GM21528 (cell line): ENCODE data around the gene TNFAIP6.

Experiments used
- ATAC-seq: cut with Tn5 transposase; IDR thresholded peaks from one replicate; pipeline ENCODE4 v1.9.1; 2021; ENCODE audit warnings: mild to moderate bottlenecking, moderate library complexity; ENCODE audit not compliant: unreplicated experiment, low FRiP score

The TNFAIP6 gene

DNA sequence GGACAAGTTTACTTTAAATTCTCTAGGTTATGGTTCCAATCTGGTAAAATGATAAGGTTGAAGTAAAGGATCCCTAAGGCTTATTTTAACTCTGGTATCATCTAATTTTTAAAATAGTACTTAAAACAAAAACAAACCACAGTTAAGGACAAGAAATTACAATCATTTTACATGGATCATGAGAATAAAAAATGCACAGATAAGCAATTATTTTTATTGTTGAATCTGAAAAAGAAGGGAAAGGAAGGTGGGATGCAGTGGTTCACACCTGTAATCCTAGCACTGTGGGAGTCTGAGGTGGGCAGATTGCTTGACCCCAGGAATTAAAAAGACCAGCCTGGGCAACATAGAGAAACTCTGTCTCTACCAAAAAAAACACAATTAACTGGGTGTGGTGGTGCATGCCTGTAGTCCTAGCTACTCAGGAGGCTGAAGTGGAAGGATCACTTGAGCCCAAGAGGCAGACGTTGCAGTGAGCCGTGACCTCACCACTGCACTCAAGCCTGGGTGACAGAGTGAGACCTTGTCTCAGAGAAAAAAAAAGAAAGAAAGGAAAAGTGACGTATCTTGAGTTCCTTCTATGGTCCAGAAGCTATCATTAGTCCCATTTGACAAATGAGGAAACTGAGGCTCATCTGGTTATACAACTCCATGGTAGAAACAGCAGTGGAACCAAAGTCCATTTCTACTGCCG is 2.5 kb downstream of the TNFAIP6 start:
- no peak for ATAC-seq

DNA sequence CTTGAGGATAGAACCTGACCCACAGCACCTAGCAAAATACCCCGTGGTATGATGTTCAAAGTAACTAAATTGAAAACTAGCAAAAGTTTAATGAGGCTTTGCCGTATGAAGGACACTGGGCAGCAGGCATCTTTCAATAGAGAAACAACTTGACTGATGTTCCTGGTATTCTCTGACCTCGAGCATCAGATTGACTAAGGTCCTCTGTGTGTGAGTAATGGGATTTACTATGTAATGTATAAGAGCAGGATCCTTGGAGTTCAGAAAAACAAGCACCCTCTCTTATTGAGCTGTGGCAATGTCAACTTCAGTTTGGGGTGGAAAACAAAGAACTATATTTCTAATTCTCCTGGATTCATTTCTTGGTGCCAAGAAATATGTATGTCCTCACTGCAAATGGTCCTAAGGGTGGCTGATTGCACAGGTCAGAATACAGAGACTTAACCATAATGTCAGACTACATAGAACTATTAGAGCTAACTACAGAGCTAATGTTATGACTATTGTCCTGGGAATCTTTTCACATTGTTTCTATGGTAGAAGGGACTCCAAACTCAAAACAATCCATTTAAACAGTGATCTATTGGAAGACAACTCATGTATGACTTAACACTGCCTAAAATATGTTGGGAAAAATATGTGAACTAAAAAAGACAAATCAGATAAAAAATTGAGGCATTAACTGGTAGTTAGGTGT is 4.4 kb downstream of the TNFAIP6 start:
- ATAC-seq = no peak

DNA sequence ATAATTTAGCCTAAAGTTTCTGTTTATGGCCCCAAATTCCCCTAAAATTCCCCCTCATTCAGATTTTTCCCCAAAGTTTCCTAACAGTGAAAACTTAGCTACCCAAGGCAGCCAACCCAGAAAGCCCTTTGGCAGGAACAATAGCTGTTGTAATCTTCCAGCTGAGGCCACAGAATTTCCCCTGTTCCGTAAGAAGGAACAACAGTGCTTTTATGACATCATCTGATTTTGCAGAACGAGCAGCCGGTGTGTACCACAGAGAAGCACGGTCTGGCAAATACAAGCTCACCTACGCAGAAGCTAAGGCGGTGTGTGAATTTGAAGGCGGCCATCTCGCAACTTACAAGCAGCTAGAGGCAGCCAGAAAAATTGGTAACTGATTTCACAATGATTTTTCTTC is 6.3 kb downstream of the TNFAIP6 start:
- peak; percentile 61 for ATAC-seq

DNA sequence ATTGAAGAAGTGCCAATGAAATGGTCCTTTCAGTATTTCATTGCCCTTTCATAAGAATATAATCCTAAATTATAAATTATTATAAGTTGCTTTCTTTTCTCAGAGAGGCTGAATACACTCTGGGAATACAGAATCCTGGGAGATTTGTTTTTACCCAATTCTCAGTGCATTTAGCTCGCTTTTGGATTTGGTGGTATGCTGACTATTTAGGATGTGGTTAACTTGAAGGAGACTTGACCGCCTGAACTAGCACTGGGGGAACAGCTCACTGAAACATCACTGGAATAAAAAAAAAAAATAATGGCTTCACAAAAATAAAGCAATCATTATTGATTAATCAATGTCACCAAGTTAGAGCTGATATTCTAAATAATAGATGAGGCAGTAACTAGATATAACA is 10.2 kb downstream of the TNFAIP6 start:
- ATAC-seq = no peak

DNA sequence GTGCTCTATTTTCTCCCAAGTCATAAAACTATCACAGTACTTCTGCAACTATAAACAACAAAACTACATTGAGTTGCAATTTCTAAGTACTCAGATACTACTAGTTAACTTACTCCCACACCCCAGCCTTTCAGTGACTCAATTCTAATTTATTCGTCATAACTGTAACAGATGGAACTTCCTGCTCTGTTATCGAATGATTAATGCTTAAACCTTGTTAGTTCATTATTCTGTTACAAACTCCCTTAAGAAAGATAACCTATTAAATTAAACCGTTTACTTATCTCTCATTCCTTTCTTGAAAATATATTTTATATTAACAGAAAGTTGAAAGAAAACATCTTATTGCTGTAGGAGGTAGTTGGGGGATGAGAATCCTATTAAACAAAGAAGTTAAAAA is 17.0 kb downstream of the TNFAIP6 start:
- ATAC-seq = peak; percentile 83

DNA sequence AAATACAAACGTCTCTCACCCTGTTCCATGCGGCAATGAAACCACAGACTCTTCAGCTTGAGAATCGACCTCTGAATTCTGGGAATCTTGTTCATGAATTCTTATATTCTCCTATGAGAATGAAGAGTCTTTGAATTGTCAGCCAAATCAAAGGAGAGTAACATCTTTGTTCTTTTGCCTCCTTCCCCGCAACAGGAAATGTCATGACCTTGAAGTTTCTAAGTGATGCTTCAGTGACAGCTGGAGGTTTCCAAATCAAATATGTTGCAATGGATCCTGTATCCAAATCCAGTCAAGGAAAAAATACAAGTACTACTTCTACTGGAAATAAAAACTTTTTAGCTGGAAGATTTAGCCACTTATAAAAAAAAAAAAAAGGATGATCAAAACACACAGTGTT is 21.8 kb downstream of the TNFAIP6 start:
- ATAC-seq = no peak

DNA sequence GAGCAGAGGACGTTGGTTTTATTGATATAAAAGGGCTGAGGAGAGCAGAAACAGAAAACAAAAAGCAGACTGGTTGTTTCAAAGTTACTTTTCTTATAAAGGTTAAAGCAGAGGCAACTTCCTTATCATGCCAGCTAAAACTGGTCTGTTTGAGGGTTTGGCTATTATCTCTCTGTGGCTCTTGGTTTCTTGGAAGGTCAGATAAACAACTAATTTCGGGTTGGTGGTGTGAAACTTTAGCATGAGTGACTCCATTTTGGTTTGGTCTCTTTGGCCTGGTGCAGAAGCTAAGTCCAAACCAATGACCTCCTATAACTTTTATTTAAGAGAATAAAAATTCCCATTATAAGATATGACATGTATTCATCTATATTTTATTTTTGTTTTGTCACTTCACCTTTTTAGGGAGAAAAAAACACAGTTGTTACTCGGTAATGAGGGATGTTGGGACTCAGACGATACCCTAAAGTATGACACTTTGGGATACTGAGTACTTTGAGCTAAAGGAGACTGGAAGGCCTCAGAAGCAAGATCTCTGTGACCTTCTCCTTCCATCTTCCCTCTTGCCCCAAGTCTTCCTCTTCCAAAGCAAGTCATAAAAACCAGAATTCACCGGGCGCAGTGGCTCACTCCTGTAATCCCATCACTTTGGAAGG is 23.3 kb downstream of the TNFAIP6 start:
- no peak for ATAC-seq

DNA sequence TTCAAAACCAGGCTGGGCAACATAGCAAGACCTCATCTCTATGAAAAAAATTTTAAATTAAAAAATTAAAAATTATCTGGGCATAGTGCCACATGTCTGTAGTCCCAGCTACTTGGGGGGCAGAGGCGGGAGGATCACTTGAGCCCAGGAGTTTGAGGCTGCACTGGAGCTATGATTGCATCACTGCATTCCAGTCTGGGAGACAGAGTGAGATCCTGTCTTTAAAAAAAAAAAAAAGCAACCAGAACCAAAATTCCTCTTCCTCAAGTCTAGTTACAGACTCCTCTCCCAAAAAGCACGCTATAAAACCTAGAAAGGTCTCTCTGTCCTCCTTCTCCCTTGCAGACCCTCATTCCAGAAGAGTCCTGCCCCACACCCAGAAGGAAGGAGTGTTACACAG is 23.9 kb downstream of the TNFAIP6 start:
- ATAC-seq = no peak

DNA sequence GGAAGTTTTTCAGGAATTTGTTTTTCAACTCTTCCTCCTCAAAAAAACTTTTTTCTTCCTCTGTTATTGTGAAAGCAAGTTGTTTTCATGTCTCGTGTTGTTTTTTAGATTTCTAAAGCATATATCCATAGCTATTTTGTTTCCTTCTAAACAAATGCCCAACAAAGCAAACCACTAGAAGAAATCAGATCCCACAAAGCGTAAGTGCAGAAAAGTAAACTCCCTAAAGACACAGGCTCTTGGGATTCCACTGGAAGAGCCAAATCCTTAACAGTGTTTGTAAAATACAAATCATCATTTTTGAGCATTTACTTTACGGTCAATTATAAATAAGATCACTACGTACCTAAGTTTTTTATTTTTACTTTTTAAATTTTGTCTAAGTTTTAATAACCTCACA is 30.6 kb downstream of the TNFAIP6 start:
- no peak for ATAC-seq

DNA sequence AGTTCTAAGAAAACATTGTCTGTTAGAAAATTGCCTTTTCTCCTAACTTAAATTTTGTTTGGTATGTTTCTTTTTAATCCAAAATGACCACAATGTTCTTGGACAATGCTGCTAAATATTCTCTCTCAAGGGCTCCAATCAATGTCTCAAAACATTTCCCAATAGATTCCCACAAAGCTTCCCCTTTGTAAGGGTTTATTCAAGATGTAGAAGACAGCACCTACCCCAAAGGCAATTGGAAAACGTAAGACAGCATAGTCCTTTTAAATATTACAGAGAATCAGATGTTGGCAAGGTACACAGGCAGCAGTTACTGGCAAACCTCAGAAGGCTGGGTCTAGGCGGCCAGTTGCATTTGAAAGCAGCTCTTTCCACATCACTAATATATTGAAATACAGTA is 34.0 kb downstream of the TNFAIP6 start:
- no peak for ATAC-seq

DNA sequence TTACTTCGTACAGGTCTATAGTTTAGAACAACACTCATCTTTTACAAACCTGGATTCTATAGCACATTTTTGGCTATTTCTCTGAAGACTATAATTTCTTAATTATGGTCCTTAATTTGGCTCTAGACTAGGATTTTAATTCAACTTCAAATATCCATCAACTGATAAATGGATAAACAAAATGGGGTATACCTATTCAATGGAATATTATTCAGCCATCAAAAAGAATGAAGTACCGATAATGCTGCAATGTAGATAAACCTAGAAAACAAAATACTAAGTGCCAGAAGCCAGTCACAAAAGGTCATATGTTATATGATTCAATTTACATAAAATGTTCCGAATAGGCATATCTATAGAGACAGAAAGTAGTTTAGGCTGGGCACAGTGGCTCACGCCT is 37.1 kb downstream of the TNFAIP6 start:
- ATAC-seq = no peak

DNA sequence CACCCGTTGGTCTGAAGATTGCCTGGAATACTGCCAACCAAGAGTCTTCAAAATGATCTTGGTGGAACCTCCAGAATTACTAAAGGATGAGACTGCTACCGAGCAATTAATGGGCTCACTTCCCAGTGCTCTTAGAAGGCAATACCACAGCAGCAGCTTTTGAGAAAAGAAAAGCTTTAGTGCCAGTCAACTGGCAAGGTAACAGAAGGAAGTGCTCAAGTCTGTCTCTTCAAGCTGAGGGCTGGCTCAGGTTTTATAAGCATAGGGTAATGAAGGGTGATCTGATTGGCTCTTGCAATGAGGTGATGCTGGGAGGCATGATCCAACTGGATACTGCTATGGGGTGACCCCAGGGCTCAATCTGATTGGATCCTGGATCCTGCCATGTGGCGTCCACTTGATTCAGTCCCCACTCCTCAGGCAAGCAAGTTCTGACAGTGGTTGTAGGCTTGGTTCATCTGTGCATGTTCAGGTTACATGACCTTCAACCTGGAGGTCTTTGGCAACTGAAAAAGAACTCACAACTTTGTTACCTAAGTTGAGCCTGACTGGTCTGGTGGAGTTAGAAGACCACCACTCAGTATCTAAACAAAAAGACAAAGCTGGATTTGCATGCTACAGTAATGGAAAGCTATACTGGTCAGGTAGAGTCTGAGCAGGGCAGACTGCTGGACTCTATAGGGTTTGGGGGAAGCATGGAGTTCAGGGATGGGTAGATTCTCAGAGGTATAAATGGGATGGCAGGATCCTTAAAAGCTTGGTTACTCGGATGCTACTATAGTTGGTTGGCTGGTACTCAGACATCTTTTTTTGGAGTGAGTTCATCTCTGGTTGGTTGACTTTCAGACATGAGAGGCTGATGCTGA is 38.4 kb downstream of the TNFAIP6 start:
- ATAC-seq = no peak

DNA sequence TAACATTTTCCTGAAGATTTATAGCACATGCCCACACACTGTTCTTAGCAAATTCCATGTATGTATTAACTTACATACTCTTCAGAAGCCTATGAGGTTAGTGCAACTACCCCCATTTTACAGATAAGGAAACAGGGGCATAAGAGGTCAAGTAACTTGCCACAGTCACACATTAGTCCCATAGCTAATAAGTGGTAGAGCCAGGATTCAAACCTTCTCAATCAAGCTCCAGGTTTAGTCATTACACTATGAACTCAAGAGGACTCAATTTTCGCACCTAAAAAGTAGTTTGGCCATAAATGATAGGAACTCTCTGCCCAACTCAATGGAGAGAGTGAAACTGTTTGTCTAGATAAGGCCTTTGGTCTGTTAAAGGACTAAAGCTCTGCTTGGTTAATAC is 42.6 kb downstream of the TNFAIP6 start:
- ATAC-seq = no peak

DNA sequence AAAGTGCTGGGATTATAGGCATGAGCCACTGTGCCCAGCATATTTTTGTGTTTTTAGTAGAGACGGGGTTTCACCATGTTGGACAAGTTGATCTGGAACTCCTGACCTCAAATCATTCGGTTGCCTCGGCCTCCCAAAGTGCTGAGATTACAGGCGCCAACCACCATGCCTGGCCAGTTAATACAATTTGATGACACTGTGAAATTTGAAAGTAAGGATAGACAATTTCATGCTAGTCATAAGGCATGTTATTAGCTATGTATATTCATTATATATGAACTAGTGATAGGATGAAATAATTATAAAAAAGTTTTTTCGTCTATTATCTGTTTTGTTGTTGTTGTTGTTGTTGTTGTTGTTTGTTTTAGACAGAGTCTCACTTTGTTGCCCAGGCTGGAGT is 43.8 kb downstream of the TNFAIP6 start:
- ATAC-seq = no peak

DNA sequence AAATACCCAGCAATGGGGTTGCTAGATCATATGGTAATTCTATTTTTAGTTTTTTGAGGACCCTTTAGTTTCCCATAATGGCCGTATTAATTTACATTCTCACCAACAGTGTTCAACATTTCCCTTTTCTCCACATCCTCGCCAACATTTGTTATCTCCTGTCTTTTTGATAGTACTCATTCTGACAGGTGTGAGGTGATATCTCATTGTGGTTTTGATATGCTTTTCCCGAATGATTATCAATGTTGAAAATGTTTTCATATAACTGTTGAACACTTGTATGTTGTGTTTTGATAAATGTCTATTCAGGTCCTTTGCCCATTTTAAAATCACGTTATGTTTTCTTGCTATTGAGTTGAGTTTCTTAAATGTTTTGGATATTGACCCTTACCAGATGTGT is 46.5 kb downstream of the TNFAIP6 start:
- ATAC-seq = no peak

DNA sequence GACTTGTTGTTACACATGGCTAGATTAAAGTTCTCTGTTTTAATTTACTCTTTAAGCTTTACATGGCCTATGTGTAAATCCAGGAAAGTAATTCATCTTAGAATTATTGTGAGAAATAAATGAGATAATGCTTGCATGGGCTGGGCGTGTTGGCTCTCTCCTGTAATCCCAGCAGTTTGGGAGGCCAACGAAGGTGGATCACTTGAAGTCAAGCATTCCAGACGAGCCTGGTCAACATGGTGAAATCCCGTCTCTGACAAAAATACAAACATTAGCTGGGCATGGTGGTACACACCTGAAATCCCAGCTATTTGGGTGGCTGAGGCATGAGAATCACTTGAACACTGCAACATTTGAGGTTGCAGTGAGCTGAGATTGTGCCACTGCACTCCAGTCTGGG is 48.0 kb downstream of the TNFAIP6 start:
- ATAC-seq = no peak

DNA sequence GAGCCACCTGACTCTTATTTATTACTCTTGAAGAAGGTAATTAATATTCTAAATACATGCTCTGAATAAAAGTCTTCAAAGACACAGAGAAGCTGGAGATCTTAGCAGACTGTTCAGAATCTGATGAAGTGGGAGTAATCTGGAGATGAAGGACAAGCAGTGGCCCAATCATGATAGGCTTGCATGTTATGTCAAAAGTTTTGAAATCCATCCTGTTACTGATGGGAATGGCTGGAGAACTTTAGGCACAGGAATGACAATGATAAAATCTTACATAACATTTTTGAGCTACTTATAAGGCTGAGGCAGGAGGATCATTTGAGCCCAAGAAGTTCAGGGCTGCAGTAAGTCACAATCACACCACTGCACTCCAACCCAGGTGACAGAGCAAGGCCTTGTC is 49.9 kb downstream of the TNFAIP6 start:
- ATAC-seq = no peak

DNA sequence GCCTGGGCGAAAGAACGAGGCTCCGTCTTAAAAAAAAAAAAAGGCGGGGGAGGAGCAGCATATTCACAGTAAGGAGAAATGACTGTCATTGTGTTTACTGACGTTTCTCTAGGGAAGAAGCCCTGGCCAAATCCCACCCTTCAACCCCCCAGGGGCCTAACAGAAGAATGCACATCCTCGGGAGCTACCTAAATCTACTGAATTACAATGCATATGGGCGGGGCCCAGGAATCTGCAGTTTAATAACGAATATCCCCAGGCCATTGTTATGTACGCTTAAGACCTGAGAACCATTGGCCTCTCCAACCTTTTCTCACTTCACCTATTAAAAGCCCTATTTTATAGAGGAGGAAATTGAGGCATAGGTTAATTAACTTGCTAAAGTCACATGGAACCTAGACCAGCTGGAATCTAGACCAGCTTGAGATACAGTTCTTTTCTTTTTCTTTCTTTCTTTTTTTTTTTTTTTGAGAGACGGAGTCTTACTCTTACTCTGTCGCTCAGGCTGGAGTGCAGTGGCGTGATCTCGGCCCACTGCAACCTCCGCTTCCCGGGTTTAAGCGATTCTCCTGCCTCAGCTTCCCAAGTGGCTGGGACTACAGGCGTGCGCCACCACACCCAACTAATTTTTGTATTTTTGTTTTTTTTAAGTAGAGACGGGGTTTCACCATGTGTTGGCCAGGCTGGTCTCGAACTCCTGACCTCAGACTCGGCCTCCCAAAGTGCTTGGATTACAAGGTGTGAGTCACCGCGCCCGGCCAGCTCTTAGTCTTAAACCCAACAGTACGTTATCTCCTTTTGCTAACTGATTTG is 51.6 kb downstream of the TNFAIP6 start:
- no peak for ATAC-seq

DNA sequence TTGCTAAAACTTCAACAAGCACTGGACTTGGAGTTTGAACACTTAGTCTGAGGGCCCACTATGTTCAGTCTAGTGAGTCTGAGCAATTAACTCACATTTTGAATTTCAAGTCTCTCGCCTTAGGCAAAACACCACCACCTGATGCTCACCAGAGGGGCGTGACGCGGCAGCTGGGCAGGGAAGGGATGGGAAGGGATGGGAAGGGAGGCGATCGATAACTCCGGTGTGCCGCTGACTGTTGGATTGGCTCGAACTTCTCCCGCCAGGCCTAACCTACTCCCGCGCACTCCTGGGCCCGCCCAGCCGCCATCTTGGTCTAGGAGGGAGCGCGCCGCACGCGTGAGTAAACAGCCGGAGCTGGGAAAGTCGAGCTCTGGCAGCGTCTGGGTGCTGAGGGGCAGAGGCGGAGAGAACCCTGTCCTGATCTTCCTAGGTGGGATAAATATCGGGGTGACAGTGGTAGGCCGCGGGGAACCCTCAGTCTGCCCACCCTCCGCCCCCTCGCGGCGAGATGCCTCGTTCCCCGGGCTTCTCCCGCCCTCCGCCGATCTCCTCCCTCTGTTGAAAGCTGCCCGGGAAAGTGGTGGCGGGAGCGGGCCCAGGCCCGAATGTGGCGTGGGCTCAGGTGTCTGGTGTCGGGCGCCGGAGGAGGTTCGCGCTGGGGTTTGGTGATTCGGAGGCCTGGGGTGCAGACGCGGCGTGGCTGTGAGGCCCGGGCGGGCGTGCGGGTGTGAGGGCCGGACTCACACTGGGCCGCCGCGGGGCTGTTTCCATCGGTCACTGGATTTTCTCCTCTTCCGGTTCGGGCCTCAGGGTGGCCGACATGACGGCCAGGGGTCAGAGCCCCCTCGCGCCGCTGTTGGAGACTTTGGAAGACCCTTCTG is 52.5 kb downstream of the TNFAIP6 start, which contains the start of gene RIF1:
TSS of gene RIF1 (plus strand) at position 302 of the 884 bp plus-strand sequence. CDS start at position 824, 522 bp downstream.
- ATAC-seq = peak; percentile 90
